KOPT-K1 (cell line): ENCODE data around the gene MAP3K5.

Experiments used
- H3K27ac ChIP-seq: fragments of 200-600 bp; sonication (generic); 2 replicates; pipeline ENCODE4 v1.5.1; 2016; ENCODE audit warnings: antibody characterized with exemption, mild to moderate bottlenecking, low read depth, low read length; ENCODE audit not compliant: poor library complexity, severe bottlenecking
- H3K36me3 ChIP-seq: fragments of 200-600 bp; sonication (generic); 2 replicates; pipeline ENCODE4 v1.5.1; 2017; ENCODE audit warnings: antibody characterized with exemption, mild to moderate bottlenecking, low read length, moderate library complexity; ENCODE audit not compliant: insufficient read depth
- H3K9me3 ChIP-seq: fragments of 200-600 bp; sonication (generic); 2 replicates; pipeline ENCODE4 v1.5.1; 2017; ENCODE audit warnings: antibody characterized with exemption, low read length, mild to moderate bottlenecking; ENCODE audit not compliant: insufficient read depth, poor library complexity, severe bottlenecking

MAP3K5 gene

DNA sequence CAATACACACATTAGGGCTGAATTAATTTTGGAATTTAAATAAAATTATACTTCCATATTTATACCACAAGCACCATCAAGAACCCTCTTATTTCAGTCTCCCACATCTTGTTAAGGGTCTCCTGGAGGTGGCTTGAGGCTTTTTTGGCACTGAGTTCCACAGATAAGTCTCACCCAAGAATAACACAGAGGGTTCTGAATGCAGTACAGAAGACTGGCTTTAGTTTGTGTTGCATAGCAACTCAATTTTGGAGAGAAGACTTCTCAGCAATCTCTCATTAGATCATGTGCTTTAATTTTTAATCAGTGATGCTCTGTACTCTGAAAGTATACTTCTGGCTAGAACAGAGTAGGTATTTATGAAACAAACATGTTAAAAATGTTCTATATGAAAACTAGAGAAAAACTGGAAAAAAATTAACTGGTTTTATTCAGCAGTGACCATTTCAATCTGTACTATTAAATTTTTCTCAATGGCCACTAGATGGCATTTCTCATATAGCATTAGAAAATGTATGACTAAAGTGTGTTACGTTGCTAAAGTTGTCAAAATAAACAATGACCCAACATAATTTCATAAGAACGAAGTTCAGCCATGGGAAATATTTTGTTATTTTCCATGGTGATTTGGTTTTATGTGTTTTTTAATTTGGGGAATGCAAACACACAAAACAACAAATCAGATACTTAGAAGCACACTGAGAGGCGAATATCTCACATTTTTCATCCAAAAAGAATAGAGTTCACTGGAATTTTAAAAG, 209.4 kb downstream of the MAP3K5 start:
- Histone ChIP-seq H3K9me3 (no peaks in the 10 kb centered on the region), H3K36me3 (no peaks in the 10 kb centered on the region), H3K27ac (no peak overlapping the region)

DNA sequence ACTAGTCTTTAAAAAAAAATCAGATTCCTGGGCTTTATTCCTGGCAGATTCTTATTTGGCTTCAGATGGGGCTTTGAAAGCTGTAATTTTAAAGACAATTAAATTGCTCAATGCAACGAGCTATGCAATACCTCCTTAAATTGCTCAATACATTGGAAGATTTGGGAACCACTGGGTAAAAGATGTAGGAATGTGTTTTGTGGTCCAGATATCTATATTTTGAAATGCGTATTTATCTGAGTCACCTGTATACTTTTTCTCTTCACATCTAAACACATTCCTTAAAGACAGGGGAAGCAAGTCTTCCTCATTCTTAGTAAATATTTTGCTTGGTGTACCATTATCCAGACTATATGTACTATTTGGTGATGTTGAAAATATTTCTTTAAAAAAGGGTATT, 212.5 kb downstream of the MAP3K5 start:
- Histone ChIP-seq H3K36me3 (no peaks in the 10 kb centered on the region), H3K9me3 (no peaks in the 10 kb centered on the region), H3K27ac (no peak overlapping the region)

DNA sequence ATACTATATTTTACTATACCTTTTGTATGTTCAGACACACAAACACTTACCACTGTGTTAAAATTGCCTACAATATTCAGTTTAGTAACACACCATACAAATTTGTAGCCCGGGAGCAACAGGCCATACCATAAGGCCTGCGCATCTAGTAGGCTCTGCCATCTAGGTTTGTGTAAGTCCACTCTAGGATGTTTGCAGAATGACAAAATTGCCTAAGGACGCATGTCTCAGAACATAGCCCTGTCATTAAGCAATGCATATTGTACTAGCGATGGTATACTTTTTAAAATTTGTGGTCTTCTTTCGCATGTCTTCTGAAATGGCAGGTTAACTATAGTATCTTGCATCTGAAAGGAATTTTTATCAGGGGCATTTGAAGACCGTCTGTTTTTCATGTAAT, 215.5 kb downstream of the MAP3K5 start:
- Histone ChIP-seq H3K27ac (no peak overlapping the region), H3K9me3 (peaks cover 3% of the 10 kb centered on the region), H3K36me3 (no peaks in the 10 kb centered on the region)

DNA sequence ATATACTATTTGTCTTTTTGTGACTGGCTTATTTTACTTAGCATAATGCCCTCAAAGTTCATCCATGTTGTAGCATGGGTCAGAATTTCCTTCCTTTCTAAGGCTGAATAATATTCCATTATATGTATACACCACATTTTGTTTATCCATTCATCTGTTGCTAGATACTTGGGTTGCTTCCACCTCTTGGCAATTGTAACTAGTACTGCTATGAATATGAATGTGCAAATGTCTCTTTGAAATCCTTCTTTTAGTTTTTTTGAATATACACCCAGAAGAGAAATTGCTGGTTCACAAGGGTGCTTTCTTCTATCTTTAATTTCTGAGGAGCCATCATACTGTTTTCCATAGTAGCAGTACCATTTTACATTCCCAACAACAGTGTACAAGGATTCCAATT, 220.8 kb downstream of the MAP3K5 start:
- Histone ChIP-seq H3K27ac (no peak overlapping the region), H3K36me3 (no peaks in the 10 kb centered on the region), H3K9me3 (peaks cover 30% of the 10 kb centered on the region)

DNA sequence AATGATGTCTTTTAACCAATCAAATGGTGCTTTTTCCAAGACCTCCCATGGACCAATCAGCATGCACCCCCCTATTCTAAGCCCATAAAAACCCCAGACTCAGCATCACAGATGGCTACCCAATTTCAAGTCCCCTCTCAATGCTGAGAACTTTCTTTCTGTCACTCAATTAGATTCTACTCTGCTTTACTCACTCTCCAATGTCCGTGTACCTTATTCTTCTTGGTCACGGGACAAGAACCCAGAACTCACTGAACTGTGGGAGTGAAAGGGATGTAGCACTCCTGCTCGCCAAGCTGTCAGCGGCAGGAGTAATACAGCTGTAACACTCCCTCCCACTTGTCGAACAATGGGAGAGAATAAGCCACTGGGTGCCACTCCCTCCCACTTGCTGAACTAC, 221.2 kb downstream of the MAP3K5 start:
- Histone ChIP-seq H3K27ac (no peak overlapping the region), H3K9me3 (peaks cover 30% of the 10 kb centered on the region), H3K36me3 (no peaks in the 10 kb centered on the region)

DNA sequence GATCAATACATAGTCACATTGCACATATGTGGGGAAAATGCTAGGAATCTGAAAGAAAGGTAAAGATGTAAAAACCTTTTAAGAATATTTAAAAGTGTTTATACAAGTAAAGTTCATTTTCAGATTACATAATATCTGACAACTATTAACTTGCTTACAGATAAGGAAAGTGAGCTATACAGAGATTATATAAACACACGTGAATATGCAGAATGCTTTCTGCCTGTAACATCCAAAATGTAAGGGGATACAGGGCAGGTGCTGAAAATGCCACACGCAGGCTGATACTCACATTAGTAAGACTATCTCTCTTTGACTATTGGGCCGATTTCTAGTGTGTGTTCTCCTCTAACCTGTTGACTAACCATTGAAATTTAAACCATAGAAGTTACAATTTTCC, 224.1 kb downstream of the MAP3K5 start:
- H3K36me3 ChIP-seq, result no peaks in the 10 kb centered on the region
- peak overlapping the region; percentile 75 for H3K27ac ChIP-seq
- peaks cover 29% of the 10 kb centered on the region for H3K9me3 ChIP-seq

DNA sequence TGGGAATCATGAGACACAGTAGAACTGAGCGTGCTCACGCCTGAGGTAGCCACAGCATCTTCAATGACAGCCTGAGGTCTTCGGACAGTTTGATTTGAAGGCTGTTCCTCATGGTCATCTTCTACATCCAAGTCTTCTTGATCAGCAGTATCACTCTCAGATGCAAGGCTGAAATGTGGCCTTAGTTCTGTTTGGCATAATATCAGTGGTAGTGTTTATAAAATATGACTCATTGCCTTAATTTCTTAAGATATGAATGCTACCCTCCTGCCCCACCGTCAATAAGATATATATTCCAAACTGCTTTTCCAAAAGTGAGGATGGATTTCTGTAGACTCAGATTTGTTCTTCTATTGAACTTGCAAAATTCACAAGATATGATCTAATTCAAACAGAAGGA, 224.6 kb downstream of the MAP3K5 start:
- peaks cover 27% of the 10 kb centered on the region for H3K9me3 ChIP-seq
- no peaks in the 10 kb centered on the region for H3K36me3 ChIP-seq
- peak overlapping the region; percentile 75 for H3K27ac ChIP-seq

DNA sequence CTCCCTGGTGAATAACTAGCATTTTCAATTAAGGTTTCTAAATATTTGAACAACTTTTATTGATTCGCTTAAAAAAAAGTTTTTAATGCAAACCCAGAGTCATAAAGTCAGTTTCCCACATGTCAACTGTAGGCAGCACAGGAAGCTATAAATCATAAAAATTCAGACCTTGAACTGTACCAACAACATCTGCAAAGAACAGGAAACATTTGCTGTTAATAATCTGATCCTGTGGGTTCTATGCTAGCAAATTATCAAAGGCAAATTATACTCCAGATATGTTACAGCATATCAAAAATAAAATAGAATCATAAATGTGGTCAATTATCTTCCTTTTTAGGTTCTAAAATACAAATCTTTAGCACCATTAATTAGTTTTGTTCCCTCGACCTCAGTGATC, 225.4 kb downstream of the MAP3K5 start:
- H3K9me3 ChIP-seq, result peaks cover 27% of the 10 kb centered on the region
- peak overlapping the region; percentile 75 for H3K27ac ChIP-seq
- no peaks in the 10 kb centered on the region for H3K36me3 ChIP-seq

DNA sequence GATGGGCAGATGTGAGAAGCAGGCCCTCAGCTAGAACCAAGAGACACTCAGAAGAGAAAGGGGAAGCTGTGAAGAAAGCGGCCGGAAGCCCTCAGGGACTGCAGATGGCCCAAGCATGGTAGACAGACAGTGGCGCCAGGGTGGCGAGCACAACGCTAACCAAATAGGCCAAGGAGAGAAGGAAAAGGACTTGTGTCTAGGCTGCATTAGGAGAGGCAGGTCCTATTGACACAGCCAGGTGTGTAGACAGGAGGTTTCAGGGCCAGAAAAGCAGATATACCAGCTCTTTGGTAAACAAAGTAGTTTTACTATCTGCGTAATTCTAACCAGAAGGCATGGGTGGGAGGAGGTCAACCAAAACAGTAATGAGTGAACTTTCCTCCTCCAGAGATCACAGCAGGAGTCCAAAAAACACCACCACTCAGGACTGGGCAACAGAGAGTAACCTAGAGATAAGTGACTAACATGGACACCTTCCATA, 226.2 kb downstream of the MAP3K5 start:
- Histone ChIP-seq H3K27ac (peak overlapping the region; percentile 75), H3K9me3 (peaks cover 19% of the 10 kb centered on the region), H3K36me3 (no peaks in the 10 kb centered on the region)

DNA sequence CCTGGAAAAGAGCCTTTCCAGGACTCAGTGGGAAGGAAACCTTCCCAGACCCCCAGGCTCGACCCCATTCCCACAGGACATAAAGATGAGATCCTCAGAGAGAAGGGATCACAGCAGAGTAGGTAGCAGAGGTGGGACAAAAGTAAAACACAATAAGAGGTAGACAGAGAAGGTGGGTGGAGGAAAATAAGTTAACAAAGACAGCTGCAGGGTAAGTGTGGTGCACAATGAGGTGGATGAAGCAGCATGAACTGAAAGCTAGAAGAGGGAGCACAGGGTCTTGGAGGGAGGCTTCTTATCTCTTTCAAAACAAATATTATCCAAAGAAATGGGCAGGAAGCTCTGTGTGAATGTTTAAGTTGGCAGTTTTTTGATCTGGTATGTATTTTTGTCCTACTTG, 228.1 kb downstream of the MAP3K5 start:
- Histone ChIP-seq H3K9me3 (peaks cover 2% of the 10 kb centered on the region), H3K36me3 (no peaks in the 10 kb centered on the region), H3K27ac (peak overlapping the region; percentile 89)

DNA sequence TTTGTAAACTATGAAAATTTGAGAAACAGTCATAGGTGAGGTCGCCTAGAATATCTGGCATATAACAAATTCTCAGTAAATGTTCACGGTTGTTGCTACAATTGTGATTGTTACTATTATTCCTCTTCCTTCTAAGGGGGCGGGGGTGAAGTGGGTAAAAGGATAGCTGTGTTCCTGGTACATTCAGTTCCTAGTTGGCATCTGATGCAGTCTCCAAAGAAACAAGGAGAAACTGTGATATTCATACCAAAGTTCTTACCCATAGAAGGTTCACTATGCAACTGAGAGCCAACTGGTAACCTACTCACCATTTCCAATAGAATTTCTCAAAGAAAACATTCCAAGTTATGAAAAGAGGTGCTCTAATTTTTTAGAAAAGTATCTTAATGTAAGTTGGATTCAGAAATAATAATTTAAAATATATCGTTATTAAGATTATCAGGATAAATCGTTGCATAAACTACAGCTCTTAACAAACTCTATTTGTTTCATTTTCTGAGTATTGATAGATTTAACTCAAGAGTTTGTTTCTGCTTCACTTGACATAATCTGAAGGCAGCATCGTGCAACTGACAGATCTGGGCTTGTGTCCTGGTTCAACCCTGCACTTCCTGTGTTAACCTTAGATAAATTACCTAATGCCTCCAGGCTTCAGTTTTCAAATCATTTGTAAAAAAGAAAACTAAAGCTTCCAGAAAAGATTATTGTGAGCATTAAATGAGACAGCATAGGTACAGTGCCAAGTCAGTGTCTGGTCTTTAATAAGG, 228.7 kb downstream of the MAP3K5 start:
- no peaks in the 10 kb centered on the region for H3K9me3 ChIP-seq
- H3K36me3 ChIP-seq, result no peaks in the 10 kb centered on the region
- peak overlapping the region; percentile 89 for H3K27ac ChIP-seq

DNA sequence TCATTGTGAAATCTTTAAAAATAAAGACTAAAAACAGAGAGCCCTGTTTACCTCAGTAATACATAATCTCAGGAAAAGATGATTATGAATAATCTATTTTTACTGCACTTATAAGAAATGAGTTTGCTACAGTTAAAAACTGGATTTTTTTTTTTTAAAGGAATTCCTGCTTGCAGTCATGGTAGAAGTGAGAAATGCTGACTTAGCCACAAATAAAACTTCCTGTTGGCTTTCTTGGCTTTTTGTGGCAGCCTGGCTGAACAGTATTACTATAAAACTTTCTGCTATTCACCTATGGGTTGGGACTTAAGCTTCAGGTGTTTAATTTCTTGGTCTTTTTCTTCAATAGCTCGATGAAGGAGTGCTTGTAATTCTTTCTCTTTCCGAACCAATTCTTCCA, 230.1 kb downstream of the MAP3K5 start:
- Histone ChIP-seq H3K9me3 (no peaks in the 10 kb centered on the region), H3K36me3 (no peaks in the 10 kb centered on the region), H3K27ac (no peak overlapping the region)

DNA sequence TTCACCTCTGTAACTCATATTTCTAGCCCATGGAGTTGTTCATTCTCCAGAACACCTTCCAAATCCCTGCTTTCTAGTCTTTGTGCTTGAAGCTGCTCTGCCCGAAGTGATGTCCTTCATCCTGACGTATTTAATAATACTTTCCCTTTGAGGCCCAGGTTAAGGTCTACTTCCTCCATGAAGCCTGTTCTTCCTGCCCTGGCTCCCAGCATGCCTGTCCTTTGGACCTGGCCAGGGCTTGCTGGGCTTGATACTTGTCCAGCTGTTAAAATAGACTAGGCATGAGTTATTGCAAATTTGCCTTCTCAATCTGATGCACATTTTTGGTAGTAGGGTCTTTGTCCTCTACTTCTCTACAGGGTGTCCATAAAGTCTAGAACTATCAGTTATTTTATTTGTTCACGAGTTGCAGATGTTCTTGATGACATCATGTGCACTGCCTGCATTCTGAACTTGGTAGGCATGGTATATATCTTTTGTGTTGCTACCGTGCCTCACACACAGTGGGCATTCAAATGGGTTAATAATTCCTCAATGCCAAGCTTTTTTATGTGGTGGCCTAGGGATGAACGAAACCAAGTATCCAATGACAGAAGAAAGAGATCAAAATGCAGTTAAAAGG, 239.0 kb downstream of the MAP3K5 start:
- no peak overlapping the region for H3K27ac ChIP-seq
- H3K36me3 ChIP-seq, result no peaks in the 10 kb centered on the region
- H3K9me3 ChIP-seq, result peaks cover 7% of the 10 kb centered on the region

DNA sequence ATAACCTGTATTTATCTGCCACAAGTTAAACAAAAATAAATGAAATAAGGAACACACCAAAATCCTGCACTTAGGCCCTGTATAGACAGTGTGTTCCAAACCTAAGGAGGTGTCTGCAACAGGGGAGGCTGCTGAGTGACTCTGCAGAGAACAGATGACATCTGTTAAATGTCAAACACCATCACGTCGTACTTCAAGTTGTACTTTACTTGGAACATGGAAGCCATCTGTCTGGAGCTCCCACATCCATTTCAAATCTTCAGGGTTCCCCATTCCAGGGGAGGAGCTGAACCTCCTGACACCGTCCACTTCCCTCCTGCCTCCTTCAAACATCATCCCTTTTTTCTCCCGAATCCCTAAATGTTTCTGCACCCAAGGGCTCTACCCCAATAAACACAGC, 240.2 kb downstream of the MAP3K5 start:
- H3K36me3 ChIP-seq, result no peaks in the 10 kb centered on the region
- H3K27ac ChIP-seq, result no peak overlapping the region

DNA sequence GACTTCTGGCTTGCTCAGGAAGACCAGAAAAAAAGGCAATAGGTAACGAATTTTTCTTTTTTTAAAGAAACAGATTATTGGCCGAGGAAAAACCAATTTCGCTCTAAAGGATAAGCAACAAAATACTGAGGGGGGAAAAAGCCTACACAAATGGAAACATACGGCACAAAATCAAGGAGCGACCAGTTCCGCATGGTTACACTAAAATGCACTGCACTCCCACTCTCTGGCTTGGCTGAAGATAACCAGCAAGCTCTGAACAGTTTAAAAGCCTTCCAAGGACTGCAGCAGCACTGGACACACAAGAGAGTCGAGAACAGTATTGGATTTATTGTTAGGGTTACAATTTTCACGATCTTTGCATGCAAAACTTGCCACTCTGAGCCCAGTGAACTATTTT, 241.2 kb downstream of the MAP3K5 start:
- H3K27ac ChIP-seq, result no peak overlapping the region

More for the DNA sequence above, 240.2 kb downstream of the MAP3K5 start:
- peaks cover 7% of the 10 kb centered on the region for H3K9me3 ChIP-seq

More for the DNA sequence above, 241.2 kb downstream of the MAP3K5 start:
- Histone ChIP-seq H3K36me3 (no peaks in the 10 kb centered on the region), H3K9me3 (peaks cover 7% of the 10 kb centered on the region)
